HG03060 (cell line): ENCODE results near the gene ABLIM2.

ENCODE experiments used
- ATAC-seq: cut with Tn5 transposase; IDR thresholded peaks from one replicate; pipeline ENCODE4 v1.9.1; 2021; ENCODE audit warnings: low read depth, moderate number of reproducible peaks; ENCODE audit not compliant: unreplicated experiment

ABLIM2 gene

DNA sequence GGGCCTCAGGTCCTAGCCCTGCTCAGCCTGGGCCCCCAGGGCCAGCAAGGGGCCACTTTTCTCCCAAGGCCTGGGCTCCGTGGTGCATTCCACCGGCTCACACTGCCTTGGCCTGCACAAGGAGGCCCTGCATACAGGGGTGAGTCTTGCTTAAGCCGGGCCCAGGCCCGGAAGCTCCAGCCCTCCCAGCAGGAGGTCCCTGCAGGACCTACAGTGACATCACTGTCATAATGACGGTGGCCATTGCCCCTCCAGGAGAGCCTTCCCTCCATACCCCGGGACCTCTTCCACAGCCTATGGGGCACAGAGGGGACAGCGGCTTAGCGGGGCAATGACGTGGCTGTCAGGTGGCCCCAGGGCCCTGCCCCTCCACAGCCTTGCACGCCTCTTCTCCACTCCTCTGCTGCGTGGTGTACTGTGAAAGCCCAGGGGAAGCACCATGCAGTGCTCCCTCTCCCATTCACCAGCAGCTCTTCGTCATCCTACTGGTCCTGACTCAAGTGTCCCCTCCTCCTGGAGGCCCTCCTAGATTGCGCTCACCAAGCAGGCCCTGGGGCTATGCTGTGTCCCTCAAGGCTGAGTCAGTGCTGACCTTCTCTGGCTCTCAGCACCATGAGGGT lies 186.6 kb downstream of the ABLIM2 start:
- no peak for ATAC-seq

- no peak for ATAC-seq
Measured at GRCh38 chr4:7971159-7971631, 187.4 kb downstream of the ABLIM2 start.

- ATAC-seq, result no peak
Measured at GRCh38 chr4:7970361-7970946, 188.2 kb downstream of the ABLIM2 start.

GRCh38 chr4:7968262-7968896 lies 190.2 kb downstream of the ABLIM2 start:
- no peak for ATAC-seq

GRCh38 chr4:7967501-7968261 lies 190.9 kb downstream of the ABLIM2 start:
- no peak for ATAC-seq

DNA sequence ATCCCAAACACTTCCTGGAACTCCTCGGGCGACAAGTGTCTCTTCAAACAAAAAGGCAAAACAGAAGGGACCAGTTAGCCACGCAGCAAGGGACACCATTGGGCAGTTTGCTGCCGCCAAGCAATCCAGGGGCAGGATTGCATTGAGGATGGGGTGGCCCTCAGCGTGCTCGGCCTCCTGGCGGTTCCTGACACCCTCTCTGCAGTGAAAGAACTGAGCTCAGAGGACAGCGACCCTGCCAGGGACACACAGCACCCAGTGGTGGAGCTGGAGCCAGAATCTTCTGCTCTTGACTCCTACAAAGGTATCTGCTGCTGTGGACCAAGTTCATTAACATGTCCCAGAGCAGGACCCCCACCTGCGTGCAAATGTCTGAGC lies 191.6 kb downstream of the ABLIM2 start:
- ATAC-seq, result no peak

- no peak for ATAC-seq
Measured at GRCh38 chr4:7966281-7967062, 192.1 kb downstream of the ABLIM2 start.

DNA sequence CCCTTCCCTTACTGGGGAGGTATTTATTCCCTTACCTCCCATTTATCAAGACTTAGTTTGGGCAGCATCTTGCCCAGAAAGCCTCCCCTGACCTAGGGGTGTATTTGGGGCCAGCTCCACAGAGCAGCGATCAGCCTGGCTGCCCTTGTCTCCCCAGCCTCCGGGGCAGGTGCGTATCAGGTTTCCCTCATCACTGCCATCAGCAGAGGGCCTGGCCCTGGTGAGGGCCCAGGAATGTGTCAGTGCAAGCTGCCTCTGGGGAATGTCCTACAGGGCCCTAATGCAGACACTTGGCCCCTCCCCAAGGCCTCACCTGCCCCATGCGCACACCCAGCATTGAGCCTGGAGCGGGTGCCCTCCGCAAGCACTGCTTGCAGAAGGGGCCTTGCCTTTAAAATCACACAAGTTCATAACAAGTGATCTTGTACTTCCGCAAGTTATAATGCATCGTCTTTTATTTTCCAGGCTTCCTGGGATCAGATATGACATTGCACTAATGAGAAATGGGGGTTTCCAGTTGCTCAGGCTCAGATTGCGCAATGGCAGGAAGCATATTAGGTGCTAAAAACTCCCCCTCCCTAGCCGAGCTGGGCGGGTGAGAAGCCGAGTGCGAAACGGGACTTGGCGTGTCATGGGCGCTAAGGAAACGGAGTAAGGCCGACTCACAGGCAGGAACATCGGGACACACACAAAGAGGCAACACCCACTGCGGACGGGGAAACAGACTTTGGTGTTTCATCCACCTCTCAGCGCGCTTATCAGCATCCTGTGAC lies 193.5 kb downstream of the ABLIM2 start:
- no peak for ATAC-seq

- no peak for ATAC-seq
Measured at GRCh38 chr4:7964459-7964858, 194.2 kb downstream of the ABLIM2 start.

GRCh38 chr4:7963691-7964090 lies 194.9 kb downstream of the ABLIM2 start:
- ATAC-seq, result no peak

GRCh38 chr4:7962609-7963508 lies 195.8 kb downstream of the ABLIM2 start:
- ATAC-seq, result no peak

GRCh38 chr4:7960790-7961655 lies 197.6 kb downstream of the ABLIM2 start:
- ATAC-seq, result peak; percentile 45

DNA sequence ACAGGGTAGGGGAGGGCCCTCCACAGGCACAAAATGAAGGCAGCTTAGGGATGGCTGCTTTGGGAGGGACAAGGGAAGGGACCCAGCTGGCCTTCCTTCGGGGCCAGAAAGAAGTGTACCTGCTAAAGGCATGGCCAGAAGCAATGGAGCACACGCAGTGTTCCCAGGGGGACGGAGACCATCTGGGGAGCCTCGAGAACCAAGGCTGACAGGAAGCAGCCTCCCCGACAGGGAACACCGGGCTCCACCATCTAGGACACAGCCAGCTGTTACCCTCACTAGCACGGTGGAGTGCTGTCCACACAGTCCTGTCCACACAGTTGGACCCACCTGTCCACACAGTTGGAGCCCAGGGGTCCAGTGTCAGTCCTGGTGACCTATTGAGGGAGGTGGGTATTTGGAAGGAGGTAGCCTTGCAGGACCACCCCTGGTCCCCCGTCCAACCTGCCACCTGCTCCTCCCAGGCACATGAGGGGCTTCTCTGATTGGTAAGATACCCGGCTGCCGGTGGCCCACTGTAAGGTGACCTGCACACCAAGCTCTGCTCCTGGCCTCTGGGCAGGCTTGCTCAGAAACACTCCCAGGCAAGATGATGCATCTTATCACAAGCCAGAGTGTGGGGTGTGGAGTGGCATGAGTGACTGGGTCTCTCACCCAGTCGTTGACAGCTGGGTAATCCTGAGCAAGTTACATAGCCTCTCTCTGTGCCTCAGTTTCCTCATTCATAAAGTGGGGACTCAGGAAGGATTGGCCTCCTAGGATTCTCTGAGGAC lies 198.4 kb downstream of the ABLIM2 start:
- ATAC-seq, result no peak

DNA sequence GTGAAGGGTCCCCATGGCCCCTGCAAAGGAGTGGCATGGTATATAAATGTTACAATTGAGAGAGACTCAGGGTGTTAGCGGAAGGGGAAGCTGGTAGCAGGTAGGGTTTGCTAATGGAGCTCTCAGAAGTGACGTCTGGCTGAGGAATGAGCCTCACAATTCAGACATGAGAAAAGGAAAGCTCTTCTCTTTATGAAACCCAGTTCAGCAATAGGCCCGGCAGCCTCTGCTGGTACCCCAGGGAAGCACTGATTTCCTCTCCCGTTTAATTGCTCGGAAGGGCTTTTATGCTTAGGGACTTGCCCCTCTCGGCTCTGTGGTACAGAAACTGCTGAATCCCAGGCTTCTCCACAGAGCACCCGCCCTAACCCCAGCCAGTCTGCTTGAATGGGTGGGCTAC lies 199.5 kb downstream of the ABLIM2 start:
- no peak for ATAC-seq

- no peak for ATAC-seq
Measured at GRCh38 chr4:7956934-7957656, 201.5 kb downstream of the ABLIM2 start.

- ATAC-seq, result no peak
Measured at GRCh38 chr4:7956270-7956808, 202.3 kb downstream of the ABLIM2 start.
